HFFc6 (cell line): ENCODE measurements around the gene CHST11. TPM values are rescaled to one million over a fixed set of nuclear protein-coding genes. Genes with fewer than 3 reads are reported as not detected.
A peak's percentile ranks its signal among the peaks of the same experiment; 100 is the strongest.

Experiments used
- DNase-seq: peaks from one replicate; pipeline ENCODE4 v3.0.0-alpha.2; 2018
- H3K27ac Mint-ChIP-seq: 2 replicates; pipeline ENCODE4 v1.8.0; 2020; ENCODE audit warnings: mild to moderate bottlenecking, mixed read lengths
- H3K27me3 Mint-ChIP-seq: 2 replicates; pipeline ENCODE4 v1.8.0; 2021; ENCODE audit warnings: mild to moderate bottlenecking, moderate library complexity, mixed read lengths; ENCODE audit not compliant: insufficient read depth
- H3K36me3 Mint-ChIP-seq: 2 replicates; pipeline ENCODE4 v1.8.0; 2021; ENCODE audit warnings: low read depth, mixed read lengths
- H3K4me1 Mint-ChIP-seq: 2 replicates; pipeline ENCODE4 v1.8.0; 2020; ENCODE audit warnings: low read depth, mixed read lengths
- H3K4me3 Mint-ChIP-seq: 2 replicates; pipeline ENCODE4 v1.8.0; 2020; ENCODE audit warnings: mild to moderate bottlenecking, moderate library complexity, mixed read lengths
- H3K9me3 Mint-ChIP-seq: 2 replicates; pipeline ENCODE4 v1.8.0; 2020; ENCODE audit warnings: mild to moderate bottlenecking, mixed read lengths
- total RNA-seq, 6 experiments: library from RNA; stranded (reverse); fragmentation: NEBNext Ultra II Directional; extraction: Animal tissue kit (Norgen Biotek cat#: 25700); gene quantifications; 2 replicates in 1 of 6; 3 replicates in 5 of 6; pipeline ENCODE4 v1.2.3, GENCODE V29; 2021
- TF ChIP-seq, protein P1 (sequence below): fragments of 200-600 bp; sonication (generic); IDR thresholded peaks from 2 replicates; pipeline ENCODE4 v1.5.0; 2021; ENCODE audit warnings: antibody characterized with exemption, mild to moderate bottlenecking

The CHST11 gene
- total RNA-seq, 6 experiments from 2014 or later, result 2.4 to 4.3 (median 3.8) TPM

- Mint-ChIP-seq H3K4me3 (no peak overlapping the region), H3K36me3 (no peaks in the 10 kb centered on the region), H3K4me1 (peaks cover 37% of the 10 kb centered on the region), H3K27ac (no peak overlapping the region), H3K27me3 (peaks cover 6% of the 10 kb centered on the region), H3K9me3 (no peaks in the 10 kb centered on the region)
- TF ChIP-seq, protein P1, sequence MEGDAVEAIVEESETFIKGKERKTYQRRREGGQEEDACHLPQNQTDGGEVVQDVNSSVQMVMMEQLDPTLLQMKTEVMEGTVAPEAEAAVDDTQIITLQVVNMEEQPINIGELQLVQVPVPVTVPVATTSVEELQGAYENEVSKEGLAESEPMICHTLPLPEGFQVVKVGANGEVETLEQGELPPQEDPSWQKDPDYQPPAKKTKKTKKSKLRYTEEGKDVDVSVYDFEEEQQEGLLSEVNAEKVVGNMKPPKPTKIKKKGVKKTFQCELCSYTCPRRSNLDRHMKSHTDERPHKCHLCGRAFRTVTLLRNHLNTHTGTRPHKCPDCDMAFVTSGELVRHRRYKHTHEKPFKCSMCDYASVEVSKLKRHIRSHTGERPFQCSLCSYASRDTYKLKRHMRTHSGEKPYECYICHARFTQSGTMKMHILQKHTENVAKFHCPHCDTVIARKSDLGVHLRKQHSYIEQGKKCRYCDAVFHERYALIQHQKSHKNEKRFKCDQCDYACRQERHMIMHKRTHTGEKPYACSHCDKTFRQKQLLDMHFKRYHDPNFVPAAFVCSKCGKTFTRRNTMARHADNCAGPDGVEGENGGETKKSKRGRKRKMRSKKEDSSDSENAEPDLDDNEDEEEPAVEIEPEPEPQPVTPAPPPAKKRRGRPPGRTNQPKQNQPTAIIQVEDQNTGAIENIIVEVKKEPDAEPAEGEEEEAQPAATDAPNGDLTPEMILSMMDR, result no peak
- no peak for DNase-seq
Measured at GRCh38 chr12:104575442-104576186, 118.9 kb downstream of the CHST11 start.

- peaks cover 37% of the 10 kb centered on the region for H3K4me1 Mint-ChIP-seq
- peaks cover 4% of the 10 kb centered on the region; the same call in 1 of the 2 replicates for H3K27me3 Mint-ChIP-seq
- no peak overlapping the region for H3K27ac Mint-ChIP-seq
- H3K4me3 Mint-ChIP-seq, result no peak overlapping the region
- TF ChIP-seq, protein P1, result no peak
- no peaks in the 10 kb centered on the region for H3K9me3 Mint-ChIP-seq
- no peak for DNase-seq
- no peaks in the 10 kb centered on the region for H3K36me3 Mint-ChIP-seq
Measured at GRCh38 chr12:104576187-104576778, 119.5 kb downstream of the CHST11 start.

DNA sequence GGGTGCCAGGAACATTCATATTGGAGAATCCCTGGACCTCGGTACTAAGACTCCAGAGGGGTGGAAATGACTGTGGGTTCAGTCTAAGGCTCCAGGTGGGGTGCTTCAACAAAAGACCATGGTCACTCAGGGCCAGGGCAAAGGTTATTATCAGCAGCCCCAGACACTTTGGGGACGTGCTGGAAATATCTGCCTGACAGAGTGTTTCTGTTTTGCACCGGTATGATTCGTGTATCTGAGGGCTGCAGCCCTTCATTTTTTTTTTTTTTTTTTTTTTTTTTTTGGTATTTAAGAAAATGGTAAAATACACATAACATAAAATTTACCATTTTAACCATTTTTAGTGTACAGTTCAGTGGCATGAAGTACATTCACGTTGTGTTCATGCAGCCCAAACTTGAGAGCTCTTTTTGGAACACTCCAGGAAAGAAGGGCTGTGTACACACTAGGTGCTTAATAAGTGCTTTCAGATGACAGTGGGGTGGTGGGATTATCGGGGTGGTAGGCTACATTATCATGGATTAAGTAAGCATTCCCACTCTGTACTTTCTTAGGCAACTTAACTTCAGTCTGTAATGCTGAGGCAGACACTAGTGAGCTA, 120.3 kb downstream of the CHST11 start:
- Mint-ChIP-seq H3K4me3 (peak overlapping the region; percentile 58; the same call in 1 of the 2 replicates), H3K27ac (peak overlapping the region; percentile 70), H3K36me3 (no peaks in the 10 kb centered on the region), H3K27me3 (peaks cover 4% of the 10 kb centered on the region; the same call in 1 of the 2 replicates), H3K4me1 (peaks cover 37% of the 10 kb centered on the region), H3K9me3 (no peaks in the 10 kb centered on the region)
- TF ChIP-seq, protein P1, result no peak
- DNase-seq, result no peak

- peak; percentile 43 for DNase-seq
- H3K4me3 Mint-ChIP-seq, result peak overlapping the region; percentile 58; the same call in 1 of the 2 replicates
- no peaks in the 10 kb centered on the region for H3K36me3 Mint-ChIP-seq
- H3K27me3 Mint-ChIP-seq, result peaks cover under 1% of the 10 kb centered on the region; the same call in 1 of the 2 replicates
- peak overlapping the region; percentile 70 for H3K27ac Mint-ChIP-seq
- TF ChIP-seq, protein P1, result no peak
- H3K4me1 Mint-ChIP-seq, result peaks cover 37% of the 10 kb centered on the region
- no peaks in the 10 kb centered on the region for H3K9me3 Mint-ChIP-seq
Measured at GRCh38 chr12:104577581-104577981, 120.8 kb downstream of the CHST11 start.

GRCh38 chr12:104578453-104578852, 121.7 kb downstream of the CHST11 start:
- peak overlapping the region; percentile 75 for H3K4me3 Mint-ChIP-seq
- H3K36me3 Mint-ChIP-seq, result no peaks in the 10 kb centered on the region
- peak overlapping the region; percentile 70 for H3K27ac Mint-ChIP-seq
- peaks cover 37% of the 10 kb centered on the region for H3K4me1 Mint-ChIP-seq
- TF ChIP-seq, protein P1, result no peak
- no peaks in the 10 kb centered on the region; the same call in 1 of the 2 replicates for H3K27me3 Mint-ChIP-seq
- H3K9me3 Mint-ChIP-seq, result no peaks in the 10 kb centered on the region
- DNase-seq, result peak; percentile 88
